K562 (cell line): ENCODE measurements around the gene LMNTD2. TPM values are rescaled to one million over a fixed set of nuclear protein-coding genes. Genes with fewer than 3 reads are reported as not detected.

Experiments used
- BRF2 ChIP-seq: IDR thresholded peaks from 3 replicates; pipeline ENCODE4 v1.6.1; 2011; ENCODE audit warnings: borderline replicate concordance, mild to moderate bottlenecking; ENCODE audit not compliant: insufficient read length, insufficient read depth
- ETV1 ChIP-seq: fragments of 450-650 bp; conservative IDR thresholded peaks from 2 replicates; pipeline ENCODE4 v1.6.1; 2016; ENCODE audit warnings: missing genetic modification characterization, control low read depth, low read depth, missing compliant biosample characterization
- GATAD2A ChIP-seq: fragments of 450-650 bp; IDR thresholded peaks from 2 replicates; pipeline ENCODE4 v1.6.1; 2017
- GTF2E2 ChIP-seq: fragments of 200-800 bp; sonication (Bioruptor generic); IDR thresholded peaks from 2 replicates; pipeline ENCODE4 v1.6.1; 2016; ENCODE audit warnings: missing genetic modification characterization, missing compliant biosample characterization
- HMGN3 ChIP-seq: IDR thresholded peaks from 2 replicates; pipeline ENCODE4 v1.6.1; 2011; ENCODE audit warnings: borderline replicate concordance, low read depth, mild to moderate bottlenecking, mixed read lengths, low read length; ENCODE audit not compliant: insufficient read length; ENCODE audit errors: extremely low read depth
- HNRNPLL ChIP-seq: fragments of 200-400 bp; formaldehyde crosslinking; IDR thresholded peaks from 2 replicates; pipeline ENCODE4 v1.6.1; 2017; ENCODE audit warnings: low read length, low read depth, mild to moderate bottlenecking; ENCODE audit not compliant: poor library complexity, severe bottlenecking
- KAT7 ChIP-seq: sonication (generic); formaldehyde crosslinking; IDR thresholded peaks from 2 replicates; pipeline ENCODE4 v1.8.0; 2022; ENCODE audit warnings: missing genetic modification reagents, mild to moderate bottlenecking, borderline replicate concordance
- KLF10 ChIP-seq: fragments of 250-450 bp; sonication (Bioruptor Pico); IDR thresholded peaks from 2 replicates; pipeline ENCODE4 v1.6.1; 2021; ENCODE audit warnings: matching md5 sums
- POLR2AphosphoS2 ChIP-seq: IDR thresholded peaks from 2 replicates; pipeline ENCODE4 v1.6.1; 2012; ENCODE audit warnings: low read length, improper control_type of control experiment
- REST ChIP-seq, 2 experiments: fragments of 450-650 bp; formaldehyde crosslinking in 1 of 2; IDR thresholded peaks; 2 replicates each; pipeline versions ENCODE4 v1.4.0 to v1.6.1; 2014 to 2020; ENCODE audit warnings: mild to moderate bottlenecking in 2 of 2, borderline replicate concordance in 1 of 2, low read depth in 1 of 2
- RFX7 ChIP-seq: fragments of 250-450 bp; sonication (Bioruptor Pico); IDR thresholded peaks from 2 replicates; pipeline ENCODE4 v1.5.1; 2021; ENCODE audit warnings: mild to moderate bottlenecking
- SMARCC2 ChIP-seq: fragments of 450-650 bp; IDR thresholded peaks from 2 replicates; pipeline ENCODE4 v1.6.1; 2017; ENCODE audit warnings: antibody characterized with exemption, moderate library complexity, mild to moderate bottlenecking, low read depth
- TCF7 ChIP-seq: sonication (generic); IDR thresholded peaks from 2 replicates; pipeline ENCODE4 v1.6.1; 2016; ENCODE audit warnings: antibody characterized with exemption, borderline replicate concordance
- USF2 ChIP-seq: sonication (generic); formaldehyde crosslinking; IDR thresholded peaks from 2 replicates; pipeline ENCODE4 v1.5.0; 2020; ENCODE audit warnings: missing genetic modification reagents
- ZBTB33 ChIP-seq: sonication (generic); formaldehyde crosslinking; IDR thresholded peaks from 2 replicates; pipeline ENCODE4 v1.8.1; 2023; ENCODE audit warnings: mild to moderate bottlenecking, missing genetic modification reagents
- polyA plus RNA-seq, 8 experiments: library from polyadenylated mRNA; depleted of rRNA in 4 of 8; stranded (reverse) in 5 of 8; unstranded in 3 of 8; fragments of >200 nt; fragmentation: Nextera tagmentation in 2 of 8; fragmentation: Illumina TruSeq in 1 of 8; extraction: Ambion mirVana in 2 of 8; extraction: Trizol in 1 of 8; gene quantifications; 2 replicates each; pipeline versions ENCODE4 v1.2.1 to v1.2.3, GENCODE V29; 2011 to 2014; ENCODE audit warnings: inconsistent platforms in 1 of 8, missing spikeins in 1 of 8
- total RNA-seq, 7 experiments: library from RNA; depleted of rRNA in 6 of 7; stranded (reverse); fragments of >200 nt in 6 of 7; fragmentation: Illumina TruSeq in 2 of 7; extraction: Trizol in 2 of 7; gene quantifications; 2 replicates each; pipeline versions ENCODE4 v1.2.1 to v1.2.3, GENCODE V29; 2011 to 2021; ENCODE audit warnings: low replicate concordance in 1 of 7

The LMNTD2 gene
- total and polyA plus RNA-seq, 9 of the 15 experiments (the other 6 are each of a cell fraction or from before 2014, with no cell fraction given) = 0.48 to 4.2 (median 1.5) TPM; not detected in 3

GRCh38 chr11:575313-575995 is 14.9 kb upstream of the LMNTD2 start (continued):
- TF ChIP-seq REST (IDR thresholded peaks at IDR 0.05; ENCODE audit: borderline replicate concordance) (no peak), REST (CRISPR knock-in tag; IDR thresholded peaks at IDR 0.05; ENCODE audit: low read depth) (peak; percentile 25; the same call in 1 of the 2 replicates), RFX7 (CRISPR knock-in tag) (no peak), GATAD2A (peak; percentile 15; the same call in 1 of the 2 replicates), HNRNPLL (no peak), BRF2 (no peak), SMARCC2 (no peak), KAT7 (peak; percentile 66; the same call in 1 of the 2 replicates), POLR2AphosphoS2 (no peak), GTF2E2 (tag) (0 out of 2 replicates have a peak, but pooled peaks have one; percentile 16), USF2 (no peak), KLF10 (CRISPR knock-in tag) (no peak), ETV1 (tag) (no peak), ZBTB33 (CRISPR knock-in tag) (no peak), HMGN3 (peak; percentile 9), TCF7 (no peak)
